Endothelial cell of umbilical vein (primary cell): Measurements from ENCODE around the gene PTGES2.
A peak's percentile ranks its signal among the peaks of the same experiment; 100 is the strongest.

Experiments
- CTCF ChIP-seq, 2 donors: IDR thresholded peaks; 1 replicate in 1 of 2; 2 replicates in 1 of 2; pipeline ENCODE4 v1.5.1; 2011; ENCODE audit warnings: low read length in 2 of 2, mild to moderate bottlenecking in 2 of 2, moderate library complexity in 2 of 2, control low read depth in 1 of 2, inconsistent platforms in 1 of 2, low read depth in 1 of 2; ENCODE audit not compliant: insufficient read depth in 1 of 2; ENCODE audit errors: extremely low read depth in 1 of 2
- EZH2 ChIP-seq: IDR thresholded peaks from 2 replicates; pipeline ENCODE4 v1.6.1; 2012; ENCODE audit warnings: borderline replicate concordance, low read depth, mild to moderate bottlenecking, moderate library complexity, low read length, inconsistent platforms; ENCODE audit not compliant: severe bottlenecking
- FOS ChIP-seq: IDR thresholded peaks from 2 replicates; pipeline ENCODE4 v1.6.1; 2011; ENCODE audit warnings: mild to moderate bottlenecking, low read length, moderate library complexity, borderline replicate concordance; ENCODE audit not compliant: insufficient read depth
- GATA2 ChIP-seq: IDR thresholded peaks from 2 replicates; pipeline ENCODE4 v1.7.0; 2011; ENCODE audit warnings: low read depth, mild to moderate bottlenecking, moderate library complexity, mixed read lengths, low read length; ENCODE audit not compliant: insufficient read length, insufficient read depth
- JUN ChIP-seq: IDR thresholded peaks from 2 replicates; pipeline ENCODE4 v1.6.1; 2011; ENCODE audit warnings: borderline replicate concordance, low read depth; ENCODE audit not compliant: insufficient read length, insufficient read depth
- MYC ChIP-seq: IDR thresholded peaks from one replicate; pipeline ENCODE4 v1.6.1; 2011; ENCODE audit warnings: mild to moderate bottlenecking, low read depth, low read length
- POLR2A ChIP-seq: IDR thresholded peaks from 2 replicates; pipeline ENCODE4 v1.6.1; 2012; ENCODE audit warnings: low read depth, mild to moderate bottlenecking, control low read depth, low read length
- POLR2AphosphoS5 ChIP-seq: IDR thresholded peaks from 2 replicates; pipeline ENCODE4 v1.6.1; 2012; ENCODE audit warnings: low read depth, mild to moderate bottlenecking, control low read depth, low read length, moderate library complexity; ENCODE audit not compliant: insufficient read depth
- TF ChIP-seq, protein P1 (sequence below): IDR thresholded peaks from 2 replicates; pipeline ENCODE4 v1.6.1; 2011; ENCODE audit not compliant: insufficient read depth, insufficient read length

DNA sequence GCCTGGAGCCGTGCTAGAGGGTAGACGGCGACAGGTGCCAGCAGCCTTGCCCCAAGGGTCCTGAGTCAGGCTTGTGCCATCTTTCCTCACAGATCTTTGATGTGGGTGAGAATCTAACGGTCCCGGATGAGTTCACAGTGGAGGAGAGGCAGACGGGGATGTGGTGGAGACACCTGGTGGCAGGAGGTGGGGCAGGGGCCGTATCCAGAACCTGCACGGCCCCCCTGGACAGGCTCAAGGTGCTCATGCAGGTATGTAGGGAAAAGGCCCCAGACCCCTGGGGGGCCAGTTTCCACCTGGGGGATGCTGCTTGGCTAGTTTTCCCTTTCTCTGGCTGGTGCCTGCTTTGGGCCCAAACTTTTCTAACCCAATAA is 24.0 kb downstream of the PTGES2 start:
- TF ChIP-seq CTCF (IDR thresholded peaks at IDR 0.05; ENCODE audit: extremely low read depth in 1 of 2, insufficient read depth in 1 of 2, low read depth in 1 of 2, low read length in 2 of 2) (peak in 1 of 2 donors; percentile 18), EZH2 (no peak), POLR2AphosphoS5 (no peak), FOS (no peak), POLR2A (no peak), GATA2 (no peak), MYC (no peak), JUN (no peak)
- TF ChIP-seq, protein P1, sequence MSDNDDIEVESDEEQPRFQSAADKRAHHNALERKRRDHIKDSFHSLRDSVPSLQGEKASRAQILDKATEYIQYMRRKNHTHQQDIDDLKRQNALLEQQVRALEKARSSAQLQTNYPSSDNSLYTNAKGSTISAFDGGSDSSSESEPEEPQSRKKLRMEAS = no peak
